GM12874 (cell line): ENCODE data around the gene YAF2.

ENCODE experiments used
- TF ChIP-seq, protein P1 (sequence below): IDR thresholded peaks from 2 replicates; pipeline ENCODE4 v1.5.1; 2011; ENCODE audit warnings: low read depth, mild to moderate bottlenecking, control low read depth, low read length, moderate library complexity; ENCODE audit not compliant: insufficient read depth

Gene YAF2

GRCh38 chr12:42187799-42188198 lies 50.2 kb downstream of the YAF2 start:
- TF ChIP-seq, protein P1, sequence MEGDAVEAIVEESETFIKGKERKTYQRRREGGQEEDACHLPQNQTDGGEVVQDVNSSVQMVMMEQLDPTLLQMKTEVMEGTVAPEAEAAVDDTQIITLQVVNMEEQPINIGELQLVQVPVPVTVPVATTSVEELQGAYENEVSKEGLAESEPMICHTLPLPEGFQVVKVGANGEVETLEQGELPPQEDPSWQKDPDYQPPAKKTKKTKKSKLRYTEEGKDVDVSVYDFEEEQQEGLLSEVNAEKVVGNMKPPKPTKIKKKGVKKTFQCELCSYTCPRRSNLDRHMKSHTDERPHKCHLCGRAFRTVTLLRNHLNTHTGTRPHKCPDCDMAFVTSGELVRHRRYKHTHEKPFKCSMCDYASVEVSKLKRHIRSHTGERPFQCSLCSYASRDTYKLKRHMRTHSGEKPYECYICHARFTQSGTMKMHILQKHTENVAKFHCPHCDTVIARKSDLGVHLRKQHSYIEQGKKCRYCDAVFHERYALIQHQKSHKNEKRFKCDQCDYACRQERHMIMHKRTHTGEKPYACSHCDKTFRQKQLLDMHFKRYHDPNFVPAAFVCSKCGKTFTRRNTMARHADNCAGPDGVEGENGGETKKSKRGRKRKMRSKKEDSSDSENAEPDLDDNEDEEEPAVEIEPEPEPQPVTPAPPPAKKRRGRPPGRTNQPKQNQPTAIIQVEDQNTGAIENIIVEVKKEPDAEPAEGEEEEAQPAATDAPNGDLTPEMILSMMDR = no peak

DNA sequence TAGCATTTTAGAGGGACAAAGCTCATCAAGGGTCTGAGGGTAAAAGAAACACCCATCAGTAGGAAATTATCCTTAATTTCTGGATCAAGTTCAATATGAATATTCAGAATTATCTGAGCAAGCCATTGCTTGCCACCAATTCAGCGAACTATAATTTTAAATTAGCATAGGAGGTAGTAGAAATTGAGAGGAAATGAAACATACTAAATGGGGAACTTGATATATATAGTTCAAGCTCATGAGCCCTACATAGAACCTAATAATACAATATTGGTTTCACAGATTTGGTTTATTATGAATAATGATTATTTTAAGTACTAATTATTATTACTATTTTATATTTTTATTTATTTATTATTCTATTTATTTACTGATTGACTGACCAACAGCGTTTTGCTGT lies 51.3 kb downstream of the YAF2 start:
- TF ChIP-seq, protein P1 = no peak

GRCh38 chr12:42182394-42182793 lies 55.7 kb downstream of the YAF2 start:
- TF ChIP-seq, protein P1 = no peak

DNA sequence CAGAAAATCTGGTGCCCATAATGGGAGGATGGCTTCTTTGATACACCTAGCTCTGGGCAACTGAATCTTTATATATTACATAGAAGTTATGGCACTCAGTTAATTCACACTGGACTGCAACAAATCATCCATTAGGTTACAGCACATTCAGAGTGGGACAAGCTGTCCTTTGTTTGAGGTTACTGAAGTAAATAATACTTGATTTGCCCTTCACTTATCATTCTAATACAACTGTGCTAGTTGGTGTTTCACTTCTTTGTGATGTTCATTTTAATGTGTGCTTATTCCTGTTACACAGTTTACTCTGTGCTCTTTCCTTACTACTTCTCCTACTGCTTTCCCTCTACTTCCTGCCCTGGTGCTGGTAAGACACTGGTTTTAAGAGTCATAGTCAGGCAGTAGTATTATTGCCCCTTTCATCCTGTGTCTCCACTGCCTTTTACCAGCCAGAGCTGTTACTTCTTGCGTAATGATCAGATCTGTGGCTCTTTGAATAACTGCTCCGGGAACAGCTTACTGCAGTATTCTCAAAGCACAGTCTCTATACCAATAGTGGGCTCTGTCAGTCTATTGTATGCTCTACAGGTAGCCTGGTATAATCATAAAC lies 57.0 kb downstream of the YAF2 start:
- TF ChIP-seq, protein P1 = no peak

DNA sequence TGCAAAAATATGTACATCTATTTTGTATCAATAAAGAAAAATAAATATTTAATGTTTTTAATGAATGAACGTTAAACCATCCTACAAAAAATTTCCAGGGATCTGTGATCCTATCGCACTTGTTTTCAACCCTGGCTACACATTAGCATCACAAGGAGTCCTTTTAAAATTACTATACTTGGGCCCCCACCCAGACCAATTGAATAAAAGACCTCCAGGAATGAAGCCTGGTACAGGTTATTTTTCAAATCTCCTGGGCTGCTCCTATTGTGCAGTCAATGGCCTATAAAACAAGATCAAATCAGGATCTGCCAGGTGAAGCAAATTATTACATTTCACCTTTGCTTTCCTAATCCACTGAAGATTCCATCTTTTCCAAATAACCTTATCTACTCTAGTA lies 59.9 kb downstream of the YAF2 start:
- TF ChIP-seq, protein P1 = no peak

DNA sequence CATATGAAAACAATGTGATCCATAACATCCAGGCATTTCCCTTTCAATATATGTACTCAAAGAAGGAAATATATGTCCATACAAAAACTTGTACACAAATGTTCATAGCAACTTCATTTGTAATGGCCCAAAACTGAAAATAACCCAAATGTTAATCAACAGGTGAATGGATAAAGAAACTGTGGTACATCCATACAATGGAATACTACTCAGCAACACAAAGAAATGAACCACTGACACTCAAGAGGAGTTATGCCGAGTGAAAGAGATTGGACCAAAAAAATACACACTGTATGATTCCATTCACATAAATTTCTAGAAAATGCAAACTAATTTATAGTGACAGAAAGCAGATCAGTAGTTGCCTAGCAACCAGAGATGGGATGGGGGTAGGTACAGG lies 63.1 kb downstream of the YAF2 start:
- TF ChIP-seq, protein P1 = no peak

DNA sequence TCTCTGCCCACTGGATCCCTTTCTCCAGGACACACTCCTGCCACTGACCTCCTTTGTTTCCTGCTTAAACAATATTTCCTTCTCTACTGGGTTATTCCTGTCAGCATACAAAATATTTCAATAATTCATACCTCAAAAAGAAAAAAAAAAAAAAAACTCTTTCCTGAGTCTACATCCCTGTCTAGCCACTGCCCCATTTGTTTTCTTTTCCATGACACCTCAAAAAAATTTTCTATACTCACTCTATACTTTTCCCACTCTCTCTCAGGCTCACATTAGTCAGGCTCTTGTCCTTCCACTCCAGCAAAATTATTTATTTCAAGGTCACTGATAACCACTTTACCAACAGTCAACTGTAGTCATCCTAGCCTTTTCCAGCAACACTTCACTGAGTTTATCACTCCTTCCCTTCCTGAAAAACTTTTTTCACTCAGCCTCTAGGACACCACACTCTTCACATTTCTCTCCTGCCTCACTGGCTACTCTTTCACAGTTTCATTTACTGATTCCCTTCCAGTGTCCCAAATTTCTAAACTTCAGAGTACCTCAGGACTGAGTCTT lies 64.0 kb downstream of the YAF2 start:
- TF ChIP-seq, protein P1 = no peak
